K562 (cell line): ENCODE data around the gene VN1R4. TPM values are rescaled to one million over a fixed set of nuclear protein-coding genes. Genes with fewer than 3 reads are reported as not detected.
"Not testable (repeated sequence)": the region's sequence is repeated elsewhere in the genome, so short reads cannot be mapped to it uniquely, and the experiment has no call there.

ENCODE experiments used
- ATAC-seq: fragments of 200-7000 bp; cut with Tn5 transposase; 3 replicates; pipeline ENCODE4 v1.9.1; 2020; ENCODE audit warnings: moderate library complexity
- BruUV-seq: library from RNA; stranded (reverse); fragments of 400-500 nt; replicated peaks from 2 replicates; lab custom pipeline; 2021; lab: Mats Ljungman, UMichigan
- CTCF ChIA-PET: fragments of 300-600 bp; formaldehyde crosslinking; extraction: SDS; loops from one replicate; lab custom pipeline; 2021; ENCODE audit warnings: low intra/inter-chr PET ratio; lab: Yijun Ruan, JAX
- POLR2A ChIA-PET: fragments of 300-600, 350-650 bp; sonication (Branson Sonifier 250); formaldehyde crosslinking; extraction: SDS; loops from one replicate; lab custom pipeline; 2021; ENCODE audit warnings: antibody characterized with exemption, inconsistent platforms; lab: Yijun Ruan, JAX
- DNase-seq, 4 experiments: peaks; one replicate each; pipeline versions ENCODE4 v3.0.0 to v3.0.0-alpha.2; 2011 to 2018; ENCODE audit warnings: low spot score in 3 of 4, mixed read lengths in 3 of 4; ENCODE audit errors: extremely low read depth in 1 of 4
- FAIRE-seq: peaks from 2 replicates; lab custom pipeline; 2011; peaks lifted over from hg19 to GRCh38; lab: Jason Lieb, UNC
- H2AFZ ChIP-seq: 2 replicates; pipeline ENCODE4 v1.6.0; 2011; ENCODE audit warnings: low read depth, low read length, control low read depth, inconsistent platforms
- H3K27ac ChIP-seq: fragments of 200-600 bp; 3 replicates; pipeline ENCODE4 v1.8.0; 2011; ENCODE audit warnings: low read depth, mild to moderate bottlenecking, control low read depth, inconsistent platforms, low read length, moderate library complexity, mixed read lengths; ENCODE audit errors: extremely low read depth
- H3K27me3 ChIP-seq, 2 experiments: fragments of 300-600 bp in 1 of 2; 2 replicates in 1 of 2; 3 replicates in 1 of 2; pipeline versions ENCODE4 v1.6.0 to v1.8.0; 2011; ENCODE audit warnings: inconsistent platforms in 2 of 2, low read length in 2 of 2, mild to moderate bottlenecking in 1 of 2, mixed read lengths in 1 of 2, moderate library complexity in 1 of 2; ENCODE audit not compliant: control insufficient read depth in 2 of 2, insufficient read depth in 2 of 2
- H3K36me3 ChIP-seq: fragments of 300-600 bp; 3 replicates; pipeline ENCODE4 v1.8.0; 2011; ENCODE audit warnings: mild to moderate bottlenecking, low read length, inconsistent platforms; ENCODE audit not compliant: control insufficient read depth, insufficient read depth
- H3K4me1 ChIP-seq, 2 experiments: fragments of 200-600 bp in 1 of 2; replicated peaks in 1 of 2; 2 replicates in 1 of 2; 3 replicates in 1 of 2; pipeline versions ENCODE4 v1.5.1 to v1.8.0; 2011; ENCODE audit warnings: inconsistent platforms in 2 of 2, low read length in 2 of 2, mild to moderate bottlenecking in 1 of 2, mixed read lengths in 1 of 2, moderate library complexity in 1 of 2; ENCODE audit not compliant: control insufficient read depth in 2 of 2, insufficient read depth in 2 of 2
- H3K4me2 ChIP-seq: 2 replicates; pipeline ENCODE4 v1.6.1; 2011; ENCODE audit warnings: low read length, control low read depth, inconsistent platforms, mixed read lengths; ENCODE audit not compliant: insufficient read depth
- H3K4me3 ChIP-seq: fragments of 200-600 bp; sonication (generic), shearing (Covaris generic); 2 replicates; pipeline ENCODE4 v1.5.1; 2016; ENCODE audit warnings: control low read depth, inconsistent platforms
- H3K79me2 ChIP-seq: fragments of 200-600 bp; 3 replicates; pipeline ENCODE4 v1.8.0; 2011; ENCODE audit warnings: low read length, inconsistent platforms; ENCODE audit not compliant: control insufficient read depth, insufficient read depth
- H3K9ac ChIP-seq, 2 experiments: 2 replicates each; pipeline versions ENCODE4 v1.6.0 to v1.6.1; 2011; ENCODE audit warnings: low read depth in 2 of 2, low read length in 2 of 2, control low read depth in 1 of 2, inconsistent platforms in 1 of 2, mild to moderate bottlenecking in 1 of 2, mixed read lengths in 1 of 2; ENCODE audit not compliant: insufficient read depth in 1 of 2
- H3K9me1 ChIP-seq: one replicate; pipeline ENCODE4 v1.6.0; 2011; ENCODE audit warnings: inconsistent platforms, mild to moderate bottlenecking, low read length, moderate library complexity; ENCODE audit not compliant: control insufficient read depth, insufficient read depth
- H3K9me3 ChIP-seq: replicated peaks from 2 replicates; pipeline ENCODE4 v1.5.1; 2011; ENCODE audit warnings: low read depth, low read length, inconsistent platforms; ENCODE audit not compliant: control insufficient read depth, insufficient read depth
- H4K20me1 ChIP-seq: replicated peaks from 2 replicates; pipeline ENCODE4 v1.6.1; 2011; ENCODE audit warnings: low read length, inconsistent platforms, mixed read lengths; ENCODE audit not compliant: control insufficient read depth, insufficient read depth
- WGBS: fragments of 100-300 bp; shearing (Covaris generic); methylation state at CpG from one replicate; pipeline ENCODE4 v1.1.6; 2016; ENCODE audit warnings: low coverage, mixed read lengths; ENCODE audit not compliant: insufficient coverage; ENCODE audit errors: missing lambda C conversion rate; 5-methylcytosine and 5-hydroxymethylcytosine counted together
- in situ Hi-C: fragments of 300-500 bp; cut with MboI; formaldehyde crosslinking; loops from 4 replicates; pipeline ENCODE4 v1.15.0; 2018; ENCODE audit warnings: inconsistent platforms, mixed read lengths
- intact Hi-C: fragments of 100-400 bp; cut with micrococcal nuclease; formaldehyde crosslinking; loops from 2 replicates; pipeline ENCODE4 v1.14.2; 2022
- polyA plus RNA-seq, 8 experiments: library from polyadenylated mRNA; depleted of rRNA in 4 of 8; stranded (reverse) in 5 of 8; unstranded in 3 of 8; fragments of >200 nt; fragmentation: Nextera tagmentation in 2 of 8; fragmentation: Illumina TruSeq in 1 of 8; extraction: Ambion mirVana in 2 of 8; extraction: Trizol in 1 of 8; gene quantifications; 2 replicates each; pipeline versions ENCODE4 v1.2.1 to v1.2.3, GENCODE V29; 2011 to 2014; ENCODE audit warnings: inconsistent platforms in 1 of 8, missing spikeins in 1 of 8
- total RNA-seq, 7 experiments: library from RNA; depleted of rRNA in 6 of 7; stranded (reverse); fragments of >200 nt in 6 of 7; fragmentation: Illumina TruSeq in 2 of 7; extraction: Trizol in 2 of 7; gene quantifications; 2 replicates each; pipeline versions ENCODE4 v1.2.1 to v1.2.3, GENCODE V29; 2011 to 2021; ENCODE audit warnings: low replicate concordance in 1 of 7

The VN1R4 gene
- total and polyA plus RNA-seq, 9 of the 15 experiments (the other 6 are each of a cell fraction or from before 2014, with no cell fraction given), result not detected

- FAIRE-seq, H3K9me3 ChIP-seq, CTCF ChIA-PET, H3K79me2 ChIP-seq, H3K27ac ChIP-seq, H2AFZ ChIP-seq, H3K9me1 ChIP-seq, ATAC-seq, H3K27me3 ChIP-seq, H3K4me3 ChIP-seq, H3K4me2 ChIP-seq, H3K9ac ChIP-seq, intact Hi-C loops, POLR2A ChIA-PET, H3K36me3 ChIP-seq, H4K20me1 ChIP-seq, BruUV-seq, H3K4me1 ChIP-seq, in situ Hi-C loops, DNase-seq: not testable (repeated sequence)
- 8% methylated on average over 7 of the region's 28 CpGs for WGBS
Observed at GRCh38 chr19:53222716-53223115, 44.8 kb downstream of the VN1R4 start.

Other genes starting within 250 kb of the VN1R4 start
Only the 7 nearest of the 12 such genes appear.
- 3.8 and 5.0 TPM in 2 replicates for gene ZNF347, start 108.7 kb downstream of the VN1R4 start, total RNA-seq (2014; rRNA removed)
- gene ZNF347, start 108.7 kb downstream of the VN1R4 start, total RNA-seq (2014; rRNA removed; fragmentation: Illumina TruSeq; extraction: Trizol), result 14.6 and 15.7 TPM in 2 replicates
- 9.1 TPM in 2 replicates for gene ZNF347, start 108.7 kb downstream of the VN1R4 start, total RNA-seq (2015; rRNA removed; fragmentation: Illumina TruSeq; extraction: Trizol)
- 7.4 and 8.8 TPM in 2 replicates for gene ZNF347, start 108.7 kb downstream of the VN1R4 start, total RNA-seq (2021)
- 4.6 and 9.2 TPM in 2 replicates for gene ZNF347, start 108.7 kb downstream of the VN1R4 start, polyA plus RNA-seq (2011; rRNA removed)
- gene ZNF347, start 108.7 kb downstream of the VN1R4 start, polyA plus RNA-seq (2014; fragmentation: Illumina TruSeq; extraction: Trizol), result 6.6 and 7.1 TPM in 2 replicates
- 1 to 10 TPM; 3.5 to 5.2 TPM for gene ZNF347, start 108.7 kb downstream of the VN1R4 start, polyA plus RNA-seq (2014; fragmentation: Nextera tagmentation; extraction: Ambion mirVana)
- 5.3 and 5.5 TPM in 2 replicates for gene ZNF347, start 108.7 kb downstream of the VN1R4 start, polyA plus RNA-seq (2014; rRNA removed)
- gene ZNF665, start 74.4 kb downstream of the VN1R4 start, total RNA-seq (2014; rRNA removed), result 1.4 and 1.9 TPM in 2 replicates
- gene ZNF665, start 74.4 kb downstream of the VN1R4 start, total RNA-seq (2014; rRNA removed; fragmentation: Illumina TruSeq; extraction: Trizol), result 4.3 and 4.9 TPM in 2 replicates
- 2.4 and 2.6 TPM in 2 replicates for gene ZNF665, start 74.4 kb downstream of the VN1R4 start, total RNA-seq (2015; rRNA removed; fragmentation: Illumina TruSeq; extraction: Trizol)
- gene ZNF665, start 74.4 kb downstream of the VN1R4 start, total RNA-seq (2021), result 1.9 and 2.2 TPM in 2 replicates
- gene ZNF665, start 74.4 kb downstream of the VN1R4 start, polyA plus RNA-seq (2011; rRNA removed), result 5.3 and 7.6 TPM in 2 replicates
- gene ZNF665, start 74.4 kb downstream of the VN1R4 start, polyA plus RNA-seq (2014; fragmentation: Illumina TruSeq; extraction: Trizol), result 4.3 and 6.2 TPM in 2 replicates
- 1 to 10 TPM; 2.8 to 3.6 TPM for gene ZNF665, start 74.4 kb downstream of the VN1R4 start, polyA plus RNA-seq (2014; fragmentation: Nextera tagmentation; extraction: Ambion mirVana)
- gene ZNF665, start 74.4 kb downstream of the VN1R4 start, polyA plus RNA-seq (2014; rRNA removed), result 1.8 and 2.1 TPM in 2 replicates
- gene ZNF677, start 12.8 kb downstream of the VN1R4 start, total RNA-seq (2014; rRNA removed), result 1.5 and 1.6 TPM in 2 replicates
- 2.3 and 3.2 TPM in 2 replicates for gene ZNF677, start 12.8 kb downstream of the VN1R4 start, total RNA-seq (2014; rRNA removed; fragmentation: Illumina TruSeq; extraction: Trizol)
- gene ZNF677, start 12.8 kb downstream of the VN1R4 start, total RNA-seq (2015; rRNA removed; fragmentation: Illumina TruSeq; extraction: Trizol), result 1.1 and 1.5 TPM in 2 replicates
- gene ZNF677, start 12.8 kb downstream of the VN1R4 start, total RNA-seq (2021), result 1.5 and 2.1 TPM in 2 replicates
- gene ZNF677, start 12.8 kb downstream of the VN1R4 start, polyA plus RNA-seq (2011; rRNA removed), result 0.26 and 2.2 TPM in 2 replicates
- gene ZNF677, start 12.8 kb downstream of the VN1R4 start, polyA plus RNA-seq (2014; fragmentation: Illumina TruSeq; extraction: Trizol), result 2.0 and 2.3 TPM in 2 replicates
- 1 to 10 TPM; 1.8 to 2.1 TPM for gene ZNF677, start 12.8 kb downstream of the VN1R4 start, polyA plus RNA-seq (2014; fragmentation: Nextera tagmentation; extraction: Ambion mirVana)
- 1.6 and 4.0 TPM in 2 replicates for gene ZNF677, start 12.8 kb downstream of the VN1R4 start, polyA plus RNA-seq (2014; rRNA removed)
- not detected in 2 replicates for gene VN1R2, start 9.4 kb downstream of the VN1R4 start, total RNA-seq (2014; rRNA removed)
- not detected in 2 replicates for gene VN1R2, start 9.4 kb downstream of the VN1R4 start, total RNA-seq (2014; rRNA removed; fragmentation: Illumina TruSeq; extraction: Trizol)
- not detected in 2 replicates for gene VN1R2, start 9.4 kb downstream of the VN1R4 start, total RNA-seq (2015; rRNA removed; fragmentation: Illumina TruSeq; extraction: Trizol)
- gene VN1R2, start 9.4 kb downstream of the VN1R4 start, total RNA-seq (2021), result not detected in 2 replicates
- gene VN1R2, start 9.4 kb downstream of the VN1R4 start, polyA plus RNA-seq (2011; rRNA removed), result not detected in 2 replicates
- not detected in 2 replicates for gene VN1R2, start 9.4 kb downstream of the VN1R4 start, polyA plus RNA-seq (2014; fragmentation: Illumina TruSeq; extraction: Trizol)
- gene VN1R2, start 9.4 kb downstream of the VN1R4 start, polyA plus RNA-seq (2014; fragmentation: Nextera tagmentation; extraction: Ambion mirVana), result not detected
- gene VN1R2, start 9.4 kb downstream of the VN1R4 start, polyA plus RNA-seq (2014; rRNA removed), result not detected in 2 replicates
- gene ZNF845, start 66.0 kb upstream of the VN1R4 start, total RNA-seq (2014; rRNA removed), result 4.1 and 4.8 TPM in 2 replicates
- gene ZNF845, start 66.0 kb upstream of the VN1R4 start, total RNA-seq (2014; rRNA removed; fragmentation: Illumina TruSeq; extraction: Trizol), result 13.2 and 15.8 TPM in 2 replicates
- 9.3 and 10.8 TPM in 2 replicates for gene ZNF845, start 66.0 kb upstream of the VN1R4 start, total RNA-seq (2015; rRNA removed; fragmentation: Illumina TruSeq; extraction: Trizol)
- gene ZNF845, start 66.0 kb upstream of the VN1R4 start, total RNA-seq (2021), result 5.8 and 6.7 TPM in 2 replicates
- 6.0 and 8.9 TPM in 2 replicates for gene ZNF845, start 66.0 kb upstream of the VN1R4 start, polyA plus RNA-seq (2011; rRNA removed)
- 6.4 and 7.1 TPM in 2 replicates for gene ZNF845, start 66.0 kb upstream of the VN1R4 start, polyA plus RNA-seq (2014; fragmentation: Illumina TruSeq; extraction: Trizol)
- 1 to 10 TPM; 1.9 to 3.9 TPM for gene ZNF845, start 66.0 kb upstream of the VN1R4 start, polyA plus RNA-seq (2014; fragmentation: Nextera tagmentation; extraction: Ambion mirVana)
- 2.9 and 3.2 TPM in 2 replicates for gene ZNF845, start 66.0 kb upstream of the VN1R4 start, polyA plus RNA-seq (2014; rRNA removed)
- 4.1 and 6.9 TPM in 2 replicates for gene ZNF525, start 98.0 kb upstream of the VN1R4 start, total RNA-seq (2014; rRNA removed)
- 11.0 and 12.0 TPM in 2 replicates for gene ZNF525, start 98.0 kb upstream of the VN1R4 start, total RNA-seq (2014; rRNA removed; fragmentation: Illumina TruSeq; extraction: Trizol)
- 5.7 and 6.7 TPM in 2 replicates for gene ZNF525, start 98.0 kb upstream of the VN1R4 start, total RNA-seq (2015; rRNA removed; fragmentation: Illumina TruSeq; extraction: Trizol)
- gene ZNF525, start 98.0 kb upstream of the VN1R4 start, total RNA-seq (2021), result 6.5 and 6.7 TPM in 2 replicates
- 6.4 and 10.8 TPM in 2 replicates for gene ZNF525, start 98.0 kb upstream of the VN1R4 start, polyA plus RNA-seq (2011; rRNA removed)
- 6.5 and 7.0 TPM in 2 replicates for gene ZNF525, start 98.0 kb upstream of the VN1R4 start, polyA plus RNA-seq (2014; fragmentation: Illumina TruSeq; extraction: Trizol)
- gene ZNF525, start 98.0 kb upstream of the VN1R4 start, polyA plus RNA-seq (2014; fragmentation: Nextera tagmentation; extraction: Ambion mirVana), result 1 to 10 TPM; 1.5 to 2.5 TPM
- 4.5 and 5.4 TPM in 2 replicates for gene ZNF525, start 98.0 kb upstream of the VN1R4 start, polyA plus RNA-seq (2014; rRNA removed)
- 8.0 and 8.5 TPM in 2 replicates for gene ZNF765, start 127.4 kb upstream of the VN1R4 start, total RNA-seq (2014; rRNA removed)
- 17.5 and 18.7 TPM in 2 replicates for gene ZNF765, start 127.4 kb upstream of the VN1R4 start, total RNA-seq (2014; rRNA removed; fragmentation: Illumina TruSeq; extraction: Trizol)
- gene ZNF765, start 127.4 kb upstream of the VN1R4 start, total RNA-seq (2015; rRNA removed; fragmentation: Illumina TruSeq; extraction: Trizol), result 13.5 and 16.6 TPM in 2 replicates
- 9.8 and 9.9 TPM in 2 replicates for gene ZNF765, start 127.4 kb upstream of the VN1R4 start, total RNA-seq (2021)
- gene ZNF765, start 127.4 kb upstream of the VN1R4 start, polyA plus RNA-seq (2011; rRNA removed), result 12.5 and 12.7 TPM in 2 replicates
- gene ZNF765, start 127.4 kb upstream of the VN1R4 start, polyA plus RNA-seq (2014; fragmentation: Illumina TruSeq; extraction: Trizol), result 8.7 and 9.4 TPM in 2 replicates
- 1 to 10 TPM; 6.6 to 9.6 TPM for gene ZNF765, start 127.4 kb upstream of the VN1R4 start, polyA plus RNA-seq (2014; fragmentation: Nextera tagmentation; extraction: Ambion mirVana)
- 5.4 and 8.1 TPM in 2 replicates for gene ZNF765, start 127.4 kb upstream of the VN1R4 start, polyA plus RNA-seq (2014; rRNA removed)